ENCODE results near the gene SLC2A10.

SLC2A10 gene

DNA sequence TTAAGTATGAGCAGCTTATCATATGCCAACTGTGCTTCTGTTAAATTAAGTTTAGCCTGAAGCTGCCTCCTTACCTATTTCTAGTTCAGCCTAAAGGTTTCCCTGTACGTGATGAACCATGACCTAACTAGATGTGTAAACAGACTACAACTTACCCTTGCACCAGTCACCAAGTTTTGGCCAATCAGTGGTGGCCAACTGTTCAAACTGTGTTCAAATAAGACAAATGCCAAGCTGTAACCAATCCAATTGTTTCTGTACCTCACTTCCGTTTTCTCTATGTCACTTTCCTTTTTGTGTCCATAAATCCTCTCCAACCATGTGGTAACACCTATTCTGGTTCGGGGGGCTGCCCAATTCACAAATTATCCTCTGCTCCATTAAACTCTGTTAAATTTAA, 6.0 kb upstream of the SLC2A10 start:
- DNase-seq (ENCODE audit: low read depth): no peak

DNA sequence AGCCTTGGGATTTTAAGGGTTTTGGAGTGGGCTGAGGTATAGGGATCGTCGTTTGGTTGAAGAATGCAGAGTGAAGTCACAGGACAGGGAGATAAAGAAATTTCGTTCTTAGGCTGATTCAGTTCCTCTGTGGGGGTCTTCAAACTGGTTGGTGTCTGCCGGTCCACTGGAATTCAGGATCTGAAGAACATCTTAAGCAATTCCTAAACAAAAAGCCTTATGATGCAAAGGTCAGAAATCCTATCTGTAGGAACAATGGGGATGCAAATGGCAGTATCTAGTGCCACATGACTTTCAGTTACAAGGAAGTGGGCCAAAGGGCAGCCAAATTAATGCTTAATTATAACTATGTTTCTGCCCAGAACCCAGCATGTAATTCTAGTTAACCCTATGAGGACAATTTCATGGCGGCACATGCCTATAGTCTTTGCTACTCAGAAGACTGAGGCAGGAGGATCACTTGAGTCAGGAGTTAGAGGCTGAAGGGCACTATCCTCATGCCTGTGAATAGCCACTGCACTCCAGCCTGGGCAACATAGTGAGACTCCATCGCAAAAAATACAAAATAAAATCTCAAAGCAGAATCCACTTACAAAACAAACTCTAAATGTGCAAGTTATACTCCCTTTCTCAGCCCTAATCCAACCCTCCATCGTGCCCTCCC, 4.6 kb upstream of the SLC2A10 start:
- no peak for DNase-seq (ENCODE audit: low read depth)

DNA sequence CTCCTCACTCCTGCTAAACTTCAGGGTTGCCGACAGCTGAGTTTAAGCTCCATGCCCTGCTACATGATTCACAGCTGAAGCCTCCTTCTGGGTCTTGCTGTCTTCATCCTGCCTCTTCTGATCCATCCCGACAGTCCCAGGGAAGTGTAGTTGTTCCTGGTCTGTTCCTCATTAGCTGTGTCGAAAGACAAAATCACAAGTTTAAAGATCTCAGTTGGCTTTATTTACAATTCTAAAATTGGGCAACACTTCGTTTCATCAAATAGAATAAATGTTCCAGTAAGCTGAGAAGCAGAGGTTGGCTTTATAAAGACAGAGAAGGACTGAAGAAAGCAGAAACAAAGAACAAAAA, 4.1 kb upstream of the SLC2A10 start:
- no peak for DNase-seq (ENCODE audit: low read depth)

DNA sequence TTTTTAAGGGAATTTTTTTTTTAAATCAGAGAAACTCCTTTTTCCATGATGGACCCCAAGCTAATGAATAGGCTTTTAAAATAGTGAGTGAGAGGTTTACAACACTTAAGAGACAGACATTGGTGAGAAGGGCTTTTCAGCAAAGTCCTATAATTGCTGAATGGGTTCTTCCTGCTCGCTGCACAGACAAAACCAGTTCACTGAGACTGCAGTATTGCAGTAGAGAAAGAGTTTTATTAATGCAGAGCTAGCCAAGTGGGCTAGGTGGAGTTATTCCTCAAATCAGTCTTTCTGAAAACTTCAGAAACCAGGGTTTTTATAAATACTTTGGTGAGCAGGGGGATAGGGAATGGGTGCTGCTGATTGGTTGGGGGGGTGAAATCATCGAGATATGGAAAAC, 3.2 kb upstream of the SLC2A10 start:
- DNase-seq (ENCODE audit: low read depth): no peak

DNA sequence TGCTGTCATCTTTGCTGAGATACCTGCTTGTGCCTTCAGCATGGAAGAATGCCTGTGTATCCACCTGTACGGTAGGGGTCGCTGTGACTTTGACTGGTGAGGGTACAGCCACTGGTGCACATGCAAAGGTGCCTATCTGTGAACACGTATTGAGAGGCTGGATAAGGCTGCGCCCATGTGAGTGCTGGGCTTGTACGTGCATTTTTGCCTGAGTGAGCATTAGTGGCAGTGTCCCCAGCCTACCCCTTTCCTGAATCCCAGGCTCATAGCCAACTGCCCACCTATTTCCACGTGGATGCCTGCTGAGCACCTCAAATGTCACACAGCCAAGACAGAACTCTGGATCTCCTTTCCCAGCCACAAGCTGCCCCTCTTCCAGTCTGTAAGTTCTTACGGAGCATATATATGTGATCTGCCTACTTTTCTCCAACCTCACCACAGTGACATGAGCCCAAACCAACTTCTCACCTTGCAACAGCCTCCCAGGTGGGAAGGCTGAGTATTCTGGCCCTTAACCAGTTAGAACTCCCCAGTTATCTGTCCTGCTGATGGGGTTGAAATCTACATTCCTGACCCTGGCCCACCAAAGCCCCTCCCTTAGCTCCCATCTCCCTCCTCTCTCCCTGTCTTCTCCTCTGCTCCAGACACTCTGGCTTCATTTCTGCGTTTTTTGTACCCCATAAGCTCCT, 1.1 kb upstream of the SLC2A10 start:
- no peak for DNase-seq (ENCODE audit: low read depth)

DNA sequence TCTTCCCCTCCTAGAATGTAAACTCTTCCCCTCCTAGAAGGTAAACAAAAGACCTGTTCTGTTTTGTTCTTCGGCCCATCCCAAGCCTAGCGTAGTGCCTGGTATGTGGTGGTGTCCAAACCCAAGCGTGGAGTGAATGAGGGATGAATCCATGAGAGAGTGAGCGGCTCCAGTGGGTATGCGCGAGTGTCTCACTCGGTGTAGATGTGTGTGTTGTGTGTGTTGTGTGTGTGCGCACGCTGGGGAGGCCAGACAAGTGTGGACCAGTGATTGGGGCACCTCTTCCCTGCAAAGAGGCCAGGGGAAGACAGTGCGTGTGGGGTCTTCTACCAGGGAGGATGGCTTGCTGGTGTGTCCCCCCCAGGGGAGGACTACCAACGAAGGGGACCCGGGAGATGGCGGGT, 392 bp upstream of the SLC2A10 start:
- no peak for DNase-seq (ENCODE audit: low read depth)

DNA sequence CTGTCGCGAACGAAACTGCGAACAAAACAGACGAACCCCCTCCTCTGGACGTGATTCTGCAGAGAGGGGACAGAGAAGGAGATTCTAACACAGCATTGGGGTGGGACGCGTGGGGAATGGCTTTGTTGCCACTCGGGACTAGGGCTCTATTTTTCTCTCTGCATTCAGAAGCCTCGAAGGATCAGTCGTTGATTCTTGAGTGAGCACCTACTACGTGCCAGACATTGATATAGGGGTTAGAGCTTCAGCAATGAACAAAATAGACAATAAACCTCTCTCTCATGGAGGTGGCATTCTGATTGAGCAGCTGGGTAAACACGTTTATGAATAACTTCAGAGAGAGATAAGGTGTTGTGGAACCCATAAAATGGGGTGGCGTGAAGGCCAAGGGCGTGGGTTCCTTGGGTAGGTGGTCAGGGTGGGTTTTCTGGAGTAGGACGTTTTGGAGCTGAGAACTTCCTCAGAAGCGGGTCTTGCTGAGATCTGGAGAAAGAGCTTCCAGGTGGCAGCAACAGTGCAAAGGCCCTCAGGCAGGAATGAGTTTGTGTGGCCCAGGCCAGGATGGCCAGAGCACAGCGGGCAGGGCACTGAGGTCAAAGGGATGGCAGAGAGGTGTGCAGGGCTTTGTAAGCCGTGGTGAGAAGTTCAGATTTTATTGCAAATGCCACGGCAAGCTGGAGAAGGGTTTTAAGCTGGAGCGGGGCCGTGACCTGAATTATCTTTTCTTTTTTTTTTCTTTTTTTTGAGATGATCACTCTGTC, 884 bp downstream of the SLC2A10 start:
- DNase-seq (ENCODE audit: low read depth): no peak

DNA sequence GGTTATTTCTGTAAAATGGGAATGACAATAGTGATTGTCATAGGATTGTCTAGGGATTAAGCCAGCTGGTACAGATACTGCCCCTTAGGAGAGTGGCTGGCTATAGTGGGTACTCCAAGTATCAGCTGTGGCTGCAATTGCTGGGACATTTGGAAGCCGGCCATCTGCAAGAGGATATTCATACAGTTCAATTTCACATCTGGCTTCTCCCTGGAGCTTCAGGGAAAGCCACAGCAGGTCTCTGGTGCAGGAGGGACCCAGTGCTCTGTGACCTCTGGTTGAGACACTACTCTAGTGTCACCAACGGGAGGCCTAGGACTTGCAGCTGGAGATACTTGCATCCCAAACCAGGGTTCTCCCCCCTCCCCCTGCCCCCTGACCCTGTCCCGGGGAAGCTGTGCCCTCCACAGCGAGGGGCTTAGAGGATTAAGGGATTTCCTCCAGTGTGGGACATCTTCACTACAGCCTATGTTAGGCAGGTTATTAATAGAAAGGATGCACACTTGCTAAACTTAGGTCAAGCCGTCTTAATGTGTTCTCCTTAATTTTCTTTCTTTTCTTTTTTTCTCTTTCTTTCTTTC, 2.7 kb downstream of the SLC2A10 start:
- no peak for DNase-seq (ENCODE audit: low read depth)

DNA sequence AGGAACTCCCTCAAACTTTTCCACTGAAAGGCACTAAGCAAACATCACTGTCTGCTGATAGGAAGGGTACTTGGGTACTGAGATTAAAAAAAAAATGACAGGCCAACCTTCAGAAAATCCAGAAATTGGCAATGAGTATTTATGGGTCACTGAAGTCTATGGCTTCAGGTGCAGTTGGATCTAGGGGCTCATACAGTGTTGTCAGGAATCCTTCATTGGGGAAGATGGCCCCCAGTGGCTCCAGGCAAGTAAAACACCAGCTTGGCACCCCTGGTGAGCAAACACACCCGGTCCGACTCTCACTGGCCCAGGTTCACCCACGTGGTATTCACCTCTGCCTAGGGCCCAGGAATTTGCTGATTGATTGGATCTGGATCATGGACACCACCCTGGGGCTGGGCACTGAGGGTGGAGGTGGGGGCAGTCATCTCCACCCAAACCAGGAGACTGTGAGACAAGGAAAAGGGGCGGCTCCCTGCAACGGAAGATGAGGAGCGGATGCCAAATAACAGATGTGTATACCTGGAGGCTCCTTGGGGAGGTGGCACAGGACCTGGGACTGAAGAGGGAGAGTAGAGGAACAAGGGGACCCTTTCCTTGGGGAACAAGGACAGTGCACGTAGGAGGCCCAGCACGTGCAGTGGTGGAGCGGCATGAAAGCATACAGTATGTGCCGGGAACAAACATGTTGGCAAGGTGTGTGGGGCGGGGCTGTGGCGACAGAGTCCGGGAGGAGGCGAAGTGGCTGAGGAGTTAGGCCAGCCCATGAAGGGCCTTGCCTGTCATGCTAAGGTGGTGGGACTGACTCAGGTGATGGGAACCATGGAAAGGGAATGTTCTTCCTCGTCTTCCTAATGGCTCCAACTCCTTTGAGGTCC, 4.7 kb downstream of the SLC2A10 start:
- DNase-seq (ENCODE audit: low read depth): no peak

DNA sequence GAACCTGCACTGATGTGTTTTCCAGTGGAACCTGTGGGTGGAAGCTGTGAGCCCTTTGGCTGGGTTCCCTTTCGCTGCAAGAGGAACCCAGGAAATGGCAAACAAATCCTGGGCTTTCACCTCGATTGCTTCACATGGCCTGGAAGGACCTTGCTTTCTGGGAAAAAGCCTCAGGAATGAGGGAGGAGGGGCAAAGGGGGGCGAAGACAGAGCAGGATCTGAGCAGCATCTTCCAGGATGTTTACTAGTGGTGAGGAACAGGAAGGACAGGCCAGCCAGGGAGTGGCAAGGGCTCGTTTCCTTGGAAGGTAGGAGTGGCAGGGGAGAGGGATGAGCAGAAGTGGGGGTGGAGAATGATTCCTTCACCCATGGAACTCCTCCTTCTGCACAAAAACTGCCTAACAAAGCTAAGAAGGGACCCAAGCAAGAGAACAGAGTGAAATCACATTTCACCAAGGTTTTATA, 5.9 kb downstream of the SLC2A10 start:
- DNase-seq (ENCODE audit: low read depth): no peak

DNA sequence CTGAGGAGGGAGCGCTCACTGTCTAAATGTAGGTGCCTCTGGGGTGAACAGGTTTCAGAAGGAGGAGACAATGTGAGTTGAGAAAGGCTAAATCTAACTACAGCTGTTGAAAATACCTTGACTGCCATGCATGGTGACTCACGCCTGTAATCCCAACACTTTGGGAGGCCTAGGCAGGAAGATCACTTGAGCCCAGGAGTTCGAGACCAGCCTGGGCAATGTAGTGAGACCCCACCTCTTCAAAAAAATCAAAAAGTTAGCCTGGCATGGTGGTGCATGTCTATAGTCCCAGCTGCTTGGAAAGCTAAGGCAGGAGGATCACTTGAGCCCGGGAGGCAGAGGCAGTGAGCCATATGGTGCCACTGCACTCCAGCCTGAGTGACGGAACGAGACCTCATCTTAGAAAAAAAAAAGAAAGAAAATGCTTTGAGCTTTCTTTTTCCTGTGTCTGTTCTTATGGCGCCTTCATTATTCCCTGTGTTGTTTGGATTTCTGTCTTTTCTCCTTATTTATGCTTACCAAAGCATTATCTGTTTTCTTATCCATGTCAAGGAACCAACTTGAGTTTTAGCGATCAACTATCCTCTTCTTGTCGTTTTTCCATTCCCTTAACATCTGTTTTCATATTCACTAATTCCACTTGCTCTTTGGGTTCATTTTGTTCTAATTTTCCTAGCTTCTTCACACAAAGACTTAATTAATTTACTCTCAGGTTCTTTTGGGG, 8.5 kb downstream of the SLC2A10 start:
- DNase-seq (ENCODE audit: low read depth): no peak

DNA sequence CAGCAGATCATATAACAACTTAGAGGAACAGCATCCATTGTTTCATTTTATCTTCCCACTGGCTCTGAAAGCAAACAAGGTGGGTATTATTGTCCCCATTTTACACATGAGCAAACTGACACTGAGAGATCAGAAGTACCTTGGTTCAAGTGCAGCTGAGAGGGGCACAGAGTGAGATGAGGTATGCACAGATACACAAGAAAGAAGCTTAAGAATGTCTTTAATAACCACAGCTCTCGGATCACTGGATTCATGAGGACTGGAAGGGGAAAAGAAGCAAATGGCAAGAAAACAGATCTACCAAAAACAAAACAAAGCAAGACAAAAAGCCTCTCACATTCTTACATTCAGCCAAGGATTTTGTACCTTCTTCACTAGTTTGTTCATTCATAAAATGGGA, 10.6 kb downstream of the SLC2A10 start:
- DNase-seq (ENCODE audit: low read depth): no peak

DNA sequence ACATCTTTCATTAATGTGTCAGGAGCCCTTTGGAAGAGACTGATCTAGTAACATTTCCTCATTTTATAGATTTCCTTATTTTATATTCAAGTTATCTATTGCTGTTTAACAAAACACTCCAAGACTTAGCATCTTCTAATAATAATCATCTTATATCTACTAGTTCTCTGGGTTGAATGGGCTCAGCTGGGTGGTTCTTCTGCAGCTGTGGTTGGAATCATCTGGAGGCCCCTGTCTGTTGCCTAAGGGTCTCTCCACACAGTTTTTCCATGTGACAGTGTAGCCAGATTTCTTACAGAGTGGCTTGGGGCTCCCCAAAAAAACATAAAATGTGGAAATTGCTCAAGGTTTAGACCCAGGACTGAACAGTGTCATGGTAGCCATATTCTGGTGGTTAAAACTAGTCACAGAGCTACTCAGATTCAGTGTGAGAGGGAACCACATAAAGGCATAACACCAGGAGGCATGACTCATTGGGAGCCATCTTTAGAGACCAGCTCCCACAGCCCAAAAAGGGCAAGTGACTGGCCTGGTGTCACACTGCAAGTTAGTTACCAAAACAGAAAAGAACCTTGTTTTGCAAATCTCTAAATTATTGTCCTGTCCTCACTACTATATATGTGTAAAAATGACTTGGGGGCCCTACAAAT, 11.5 kb downstream of the SLC2A10 start:
- no peak for DNase-seq (ENCODE audit: low read depth)

DNA sequence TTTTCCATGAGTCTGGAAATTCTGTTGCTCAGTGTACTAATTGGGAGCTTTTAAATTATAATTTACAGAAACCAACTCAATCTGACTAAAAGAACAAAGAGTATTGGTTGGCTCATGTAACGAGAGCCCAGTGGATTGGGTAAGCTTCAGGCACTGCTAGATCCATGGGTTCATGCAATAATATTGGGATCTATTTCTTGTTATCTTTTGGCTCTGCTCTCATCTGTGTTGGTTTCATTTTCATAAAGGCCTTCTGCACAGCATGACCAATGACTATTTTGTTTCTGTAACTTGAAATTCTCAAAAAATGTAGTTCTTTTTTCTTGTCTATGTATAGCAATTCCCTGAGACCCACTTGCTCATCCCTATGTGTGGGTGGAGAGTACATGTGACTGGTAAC, 12.0 kb downstream of the SLC2A10 start:
- DNase-seq (ENCODE audit: low read depth): no peak

DNA sequence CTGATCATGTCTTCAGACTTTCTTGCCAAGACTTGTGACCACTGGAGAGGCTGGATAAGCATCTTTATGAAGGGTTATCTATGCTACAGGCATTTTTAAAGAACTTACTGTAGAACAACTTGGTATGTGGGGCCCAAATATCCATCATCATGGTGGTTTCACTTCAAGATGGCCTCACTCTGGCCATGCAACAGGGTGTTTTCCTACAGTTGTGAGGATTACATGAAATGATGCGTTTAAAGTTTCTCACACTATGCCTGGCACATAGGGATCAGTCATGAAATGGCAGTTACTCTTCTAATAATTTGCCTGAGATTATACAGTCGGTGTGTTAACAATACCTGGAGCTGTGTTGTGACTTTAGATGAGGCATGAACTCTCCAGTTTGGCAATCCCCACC, 13.0 kb downstream of the SLC2A10 start:
- DNase-seq (ENCODE audit: low read depth): no peak

DNA sequence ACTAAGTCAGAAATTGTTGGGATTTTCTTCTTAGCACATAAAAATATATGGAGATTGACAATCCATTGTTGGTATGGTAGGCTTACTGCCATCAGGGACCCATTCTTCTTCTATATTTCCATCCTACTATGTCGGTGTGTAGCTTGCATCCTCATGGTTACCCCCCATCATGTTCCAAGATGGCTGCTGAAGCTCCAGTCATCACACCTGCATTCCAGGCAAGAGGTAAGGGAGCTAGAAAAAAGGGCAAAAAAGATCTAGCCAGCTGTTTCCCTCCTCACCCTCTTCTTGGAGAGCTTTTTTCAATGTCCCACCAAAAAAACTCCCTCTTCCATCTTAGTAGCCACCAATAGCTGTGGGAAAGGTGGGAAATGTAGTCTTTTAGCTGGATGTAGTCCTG, 13.6 kb downstream of the SLC2A10 start:
- DNase-seq (ENCODE audit: low read depth): no peak

DNA sequence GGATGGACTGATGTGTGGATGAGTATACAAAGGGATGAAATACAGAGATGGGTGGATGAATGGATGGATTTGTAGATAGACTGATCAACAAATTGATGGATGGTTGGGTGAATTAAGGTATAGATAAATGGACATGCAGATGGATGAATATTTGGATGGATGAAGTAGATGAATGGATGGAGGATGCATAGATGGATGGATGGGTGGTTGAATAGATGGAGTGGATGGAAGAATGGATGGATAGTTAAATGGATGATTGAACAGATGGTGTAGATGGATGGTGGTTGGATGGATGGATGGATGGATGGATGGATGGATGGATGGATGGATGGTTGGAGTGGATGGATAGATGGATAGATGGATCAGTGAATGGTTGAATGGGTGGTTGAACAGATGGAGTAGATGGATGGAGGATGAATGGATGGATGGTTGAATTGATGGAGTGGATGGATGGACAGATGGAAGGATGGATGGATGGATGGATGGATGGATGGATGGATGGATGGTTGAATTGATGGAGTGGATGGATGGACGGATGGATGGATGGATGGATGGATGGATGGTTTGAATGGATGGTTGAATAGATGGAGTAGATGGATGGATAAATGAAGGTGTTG, 15.0 kb downstream of the SLC2A10 start:
- no peak for DNase-seq (ENCODE audit: low read depth)

DNA sequence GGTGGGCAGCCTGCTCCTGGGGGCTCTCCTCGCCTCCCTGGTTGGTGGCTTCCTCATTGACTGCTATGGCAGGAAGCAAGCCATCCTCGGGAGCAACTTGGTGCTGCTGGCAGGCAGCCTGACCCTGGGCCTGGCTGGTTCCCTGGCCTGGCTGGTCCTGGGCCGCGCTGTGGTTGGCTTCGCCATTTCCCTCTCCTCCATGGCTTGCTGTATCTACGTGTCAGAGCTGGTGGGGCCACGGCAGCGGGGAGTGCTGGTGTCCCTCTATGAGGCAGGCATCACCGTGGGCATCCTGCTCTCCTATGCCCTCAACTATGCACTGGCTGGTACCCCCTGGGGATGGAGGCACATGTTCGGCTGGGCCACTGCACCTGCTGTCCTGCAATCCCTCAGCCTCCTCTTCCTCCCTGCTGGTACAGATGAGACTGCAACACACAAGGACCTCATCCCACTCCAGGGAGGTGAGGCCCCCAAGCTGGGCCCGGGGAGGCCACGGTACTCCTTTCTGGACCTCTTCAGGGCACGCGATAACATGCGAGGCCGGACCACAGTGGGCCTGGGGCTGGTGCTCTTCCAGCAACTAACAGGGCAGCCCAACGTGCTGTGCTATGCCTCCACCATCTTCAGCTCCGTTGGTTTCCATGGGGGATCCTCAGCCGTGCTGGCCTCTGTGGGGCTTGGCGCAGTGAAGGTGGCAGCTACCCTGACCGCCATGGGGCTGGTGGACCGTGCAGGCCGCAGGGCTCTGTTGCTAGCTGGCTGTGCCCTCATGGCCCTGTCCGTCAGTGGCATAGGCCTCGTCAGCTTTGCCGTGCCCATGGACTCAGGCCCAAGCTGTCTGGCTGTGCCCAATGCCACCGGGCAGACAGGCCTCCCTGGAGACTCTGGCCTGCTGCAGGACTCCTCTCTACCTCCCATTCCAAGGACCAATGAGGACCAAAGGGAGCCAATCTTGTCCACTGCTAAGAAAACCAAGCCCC, 16.0 kb downstream of the SLC2A10 start:
- DNase-seq (ENCODE audit: low read depth): no peak

DNA sequence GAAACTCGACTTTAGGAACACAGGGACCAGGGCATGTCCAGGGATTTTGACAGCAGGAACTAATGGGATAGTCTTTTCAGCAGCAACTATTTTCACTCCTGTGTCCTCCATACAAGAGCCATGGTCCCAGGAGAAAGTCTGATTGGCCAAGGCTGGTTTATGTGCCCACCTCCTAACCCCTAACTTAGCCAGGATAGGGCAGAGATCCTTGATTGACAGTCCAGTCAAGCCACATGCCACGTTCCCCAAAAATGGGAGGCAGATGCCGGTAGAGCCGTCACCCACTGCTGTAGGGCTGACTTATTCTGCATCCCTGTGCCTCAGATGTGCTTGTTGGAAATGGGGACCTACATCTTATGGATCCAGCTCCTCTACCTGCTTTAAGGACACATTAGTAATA, 22.3 kb downstream of the SLC2A10 start:
- DNase-seq (ENCODE audit: low read depth): no peak

Measured in activated gamma-delta T cell treated with anti-CD3 and anti-CD28 coated beads, Interleukin-2, amount 50 U/mL, for 16 hours (primary cell).